GM13976 (cell line): Measurements from ENCODE around the gene GSTA4.
"Not testable (repeated sequence)": the region's sequence is repeated elsewhere in the genome, so short reads cannot be mapped to it uniquely, and the experiment has no call there.

Source experiments
- DNase-seq: peaks from one replicate; pipeline ENCODE4 v3.0.0; 2012; ENCODE audit warnings: low spot score
- in situ Hi-C: fragments of 300-500 bp; cut with MboI; formaldehyde crosslinking; loops from one replicate; pipeline ENCODE4 v1.12.0; 2022; ENCODE audit warnings: low sequenced_read_pairs, mixed read lengths, inconsistent platforms; ENCODE audit not compliant: unreplicated experiment
- TF ChIP-seq, protein P1 (sequence below): IDR thresholded peaks from 2 replicates; pipeline ENCODE4 v1.5.1; 2012; ENCODE audit warnings: borderline replicate concordance, mild to moderate bottlenecking; ENCODE audit not compliant: insufficient read depth; ENCODE audit errors: extremely low read depth, missing control alignments, control extremely low read depth

Gene GSTA4

DNA sequence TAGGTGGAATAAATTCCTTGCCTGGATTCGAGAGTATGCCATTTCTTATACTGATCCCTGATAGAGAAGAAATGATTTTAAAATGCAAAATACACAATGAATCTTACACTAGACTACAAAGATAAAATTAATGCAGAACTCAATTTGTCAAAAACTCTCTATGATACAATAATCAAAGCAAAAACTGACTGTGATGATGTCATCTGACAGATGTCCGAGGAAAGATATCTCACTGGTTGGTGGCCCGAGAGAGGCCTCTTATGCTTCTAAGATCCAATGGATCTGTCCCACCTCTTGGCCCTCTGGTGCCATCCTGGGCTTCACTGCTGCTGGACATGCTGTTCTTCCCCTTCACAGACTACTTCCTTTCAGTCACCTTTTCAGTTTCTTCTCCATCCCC is 14.4 kb upstream of the GSTA4 start:
- TF ChIP-seq, protein P1, sequence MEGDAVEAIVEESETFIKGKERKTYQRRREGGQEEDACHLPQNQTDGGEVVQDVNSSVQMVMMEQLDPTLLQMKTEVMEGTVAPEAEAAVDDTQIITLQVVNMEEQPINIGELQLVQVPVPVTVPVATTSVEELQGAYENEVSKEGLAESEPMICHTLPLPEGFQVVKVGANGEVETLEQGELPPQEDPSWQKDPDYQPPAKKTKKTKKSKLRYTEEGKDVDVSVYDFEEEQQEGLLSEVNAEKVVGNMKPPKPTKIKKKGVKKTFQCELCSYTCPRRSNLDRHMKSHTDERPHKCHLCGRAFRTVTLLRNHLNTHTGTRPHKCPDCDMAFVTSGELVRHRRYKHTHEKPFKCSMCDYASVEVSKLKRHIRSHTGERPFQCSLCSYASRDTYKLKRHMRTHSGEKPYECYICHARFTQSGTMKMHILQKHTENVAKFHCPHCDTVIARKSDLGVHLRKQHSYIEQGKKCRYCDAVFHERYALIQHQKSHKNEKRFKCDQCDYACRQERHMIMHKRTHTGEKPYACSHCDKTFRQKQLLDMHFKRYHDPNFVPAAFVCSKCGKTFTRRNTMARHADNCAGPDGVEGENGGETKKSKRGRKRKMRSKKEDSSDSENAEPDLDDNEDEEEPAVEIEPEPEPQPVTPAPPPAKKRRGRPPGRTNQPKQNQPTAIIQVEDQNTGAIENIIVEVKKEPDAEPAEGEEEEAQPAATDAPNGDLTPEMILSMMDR, result no peak
- DNase-seq, result no peak
- in situ Hi-C loops, result no loop called here

DNA sequence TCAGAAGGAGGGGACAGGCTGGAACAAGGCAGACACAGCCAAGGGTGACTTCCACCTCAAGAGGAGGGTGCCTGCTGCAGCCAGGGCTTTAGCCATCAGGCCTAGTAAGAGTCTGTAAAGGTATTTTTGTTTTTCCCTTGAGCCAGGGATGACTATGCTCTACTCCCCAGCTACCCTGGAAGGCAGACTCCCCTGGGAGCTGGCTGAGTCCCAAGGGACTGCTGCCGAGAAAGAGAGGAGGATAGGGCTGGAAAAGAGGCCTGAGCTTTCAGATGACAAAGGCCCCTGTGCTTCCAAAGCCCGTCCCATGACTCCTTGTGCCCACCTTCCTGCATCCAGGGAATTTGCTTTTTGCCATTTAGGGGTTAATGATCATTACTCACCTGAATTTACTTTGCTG is 14.0 kb upstream of the GSTA4 start:
- TF ChIP-seq, protein P1, result no peak
- DNase-seq, result no peak
- in situ Hi-C loops, result no loop called here

DNA sequence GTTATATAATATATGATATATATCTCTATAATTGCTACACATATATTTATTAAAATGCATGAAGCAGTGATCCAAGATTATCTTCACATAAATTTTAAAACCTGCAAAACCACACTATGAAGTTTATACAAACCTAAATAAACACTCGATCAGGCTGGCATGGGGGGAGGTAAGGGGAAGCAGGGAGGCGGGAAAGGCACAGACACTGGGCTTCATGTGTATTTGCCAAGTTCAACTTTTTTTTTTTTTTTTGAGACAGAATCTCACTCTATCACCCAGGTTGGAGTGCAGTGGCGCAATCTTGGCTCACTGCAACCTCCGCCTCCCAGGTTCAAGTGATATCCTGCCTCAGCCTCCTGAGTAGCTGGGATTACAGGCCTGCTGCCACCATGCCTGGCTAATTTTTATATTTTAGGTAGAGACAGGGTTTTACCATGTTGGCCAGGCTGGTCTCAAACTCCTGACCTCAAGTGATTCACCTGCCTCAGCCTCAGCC is 13.2 kb upstream of the GSTA4 start:
- in situ Hi-C loops, DNase-seq: not testable (repeated sequence)

DNA sequence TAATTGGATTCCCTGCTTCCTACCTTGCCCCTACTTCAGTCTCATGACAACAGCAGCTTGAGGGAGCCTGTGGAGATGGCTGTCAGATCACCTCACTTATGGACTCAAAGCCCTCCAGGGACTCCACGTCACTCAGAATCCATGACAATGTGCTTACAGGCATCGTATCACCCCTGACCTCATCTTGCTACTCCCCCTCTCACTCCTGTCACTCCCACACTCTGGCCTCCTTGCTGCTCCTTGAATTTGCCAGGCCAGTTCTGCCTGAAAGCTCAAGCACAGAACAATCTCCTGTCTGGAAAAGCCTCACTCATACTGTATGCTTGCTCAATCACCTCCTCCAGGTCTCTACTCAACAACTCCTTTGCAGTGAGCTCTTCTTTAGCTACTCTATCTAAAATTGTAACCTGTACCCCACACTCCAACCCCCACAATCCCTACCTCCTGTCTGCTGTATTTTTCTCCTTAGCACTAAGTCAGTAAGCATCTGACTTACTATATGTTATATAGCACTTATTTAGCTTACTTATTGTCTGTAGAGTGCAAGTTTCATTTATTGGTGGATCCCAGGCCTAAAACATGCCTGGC is 10.7 kb upstream of the GSTA4 start:
- in situ Hi-C loops, result no loop called here
- DNase-seq, result no peak
- TF ChIP-seq, protein P1, result no peak

DNA sequence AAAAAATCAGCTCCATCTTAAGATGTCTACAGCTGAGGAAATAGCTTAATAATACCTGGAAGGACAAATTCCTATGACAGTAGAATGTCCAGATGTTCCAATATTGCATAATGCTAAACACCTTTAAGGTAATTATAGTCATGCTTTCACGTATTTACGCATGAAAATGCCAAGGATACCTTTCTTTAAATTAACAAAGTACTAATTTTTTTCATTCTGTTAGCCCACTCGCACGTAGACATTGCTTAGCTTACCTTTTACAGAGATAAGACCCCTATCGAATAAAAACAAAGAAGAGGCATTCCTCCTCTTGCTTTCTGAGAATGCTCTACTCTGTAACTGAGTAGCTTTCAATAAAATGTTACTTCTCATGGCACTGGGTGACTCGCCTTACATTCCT is 4.4 kb upstream of the GSTA4 start:
- no peak for DNase-seq
- TF ChIP-seq, protein P1, result no peak
- in situ Hi-C loops, result no loop called here

- DNase-seq, result no peak
- in situ Hi-C loops, result no loop called here
- TF ChIP-seq, protein P1, result no peak
These were observed 3.5 kb upstream of the GSTA4 start for GRCh38 chr6:52998603-52999002.

DNA sequence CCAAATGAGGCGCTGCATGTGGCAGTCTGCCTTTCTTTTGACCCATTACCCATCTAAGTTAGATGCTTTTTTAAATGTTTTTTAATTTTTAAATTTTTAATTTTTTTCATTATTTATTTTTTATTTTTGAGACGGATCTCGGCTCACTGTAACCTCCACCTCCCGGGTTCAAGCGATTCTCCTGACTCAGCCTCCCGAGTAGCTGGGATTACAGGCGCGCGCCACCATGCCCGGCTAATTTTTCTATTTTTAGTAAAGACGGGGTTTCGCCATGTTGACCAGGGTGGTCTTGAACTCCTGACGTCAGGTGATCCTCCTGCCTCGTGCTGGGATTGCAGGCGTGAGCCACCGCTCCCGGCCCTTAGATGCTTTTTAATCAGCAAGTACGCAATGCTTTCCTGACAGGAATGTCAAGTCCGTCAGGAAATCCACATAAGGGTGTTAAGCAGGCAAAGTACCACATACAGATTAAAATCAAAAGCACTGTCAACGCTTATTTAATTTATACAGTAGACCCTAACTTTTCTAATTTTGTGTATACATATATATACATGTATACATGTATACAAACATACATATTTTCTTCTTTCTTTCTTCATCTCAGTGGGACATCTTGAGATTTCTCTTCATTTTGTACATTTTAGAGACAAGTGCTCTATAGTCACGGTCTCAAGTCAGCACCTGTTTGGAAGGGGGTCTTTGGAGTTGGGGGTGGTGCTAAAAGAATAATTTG is 995 bp upstream of the GSTA4 start:
- in situ Hi-C loops, result no loop called here
- TF ChIP-seq, protein P1, result no peak
- no peak for DNase-seq
